GM10266 (cell line): ENCODE data around the gene RFWD3.

Experiments
- DNase-seq: peaks from one replicate; pipeline ENCODE4 v3.0.0; 2012; ENCODE audit errors: extremely low spot score
- CTCF ChIP-seq: IDR thresholded peaks from 2 replicates; pipeline ENCODE4 v1.5.1; 2012; ENCODE audit warnings: mild to moderate bottlenecking, low read depth; ENCODE audit not compliant: control insufficient read depth, insufficient read depth; ENCODE audit errors: missing control alignments

The RFWD3 gene

GRCh38 chr16:74700438-74701225 lies 34.0 kb upstream of the RFWD3 start, which contains the start of gene MLKL:
Gene MLKL (minus strand): TSS chr16:74700862. CDS start chr16:74695757, 5,105 bp downstream.
- DNase-seq: peak; percentile 54
- no peak for TF ChIP-seq CTCF

- DNase-seq: no peak
- TF ChIP-seq CTCF: no peak
Observed at GRCh38 chr16:74700116-74700437, 33.4 kb upstream of the RFWD3 start.

GRCh38 chr16:74699666-74700065 lies 33.0 kb upstream of the RFWD3 start:
- DNase-seq: no peak
- no peak for TF ChIP-seq CTCF

- TF ChIP-seq CTCF: no peak
- DNase-seq: no peak
Observed at GRCh38 chr16:74698222-74698621, 31.5 kb upstream of the RFWD3 start.

- no peak for TF ChIP-seq CTCF
- DNase-seq: peak; percentile 83
Observed at GRCh38 chr16:74695450-74696422, 29.1 kb upstream of the RFWD3 start.

- DNase-seq: no peak
- no peak for TF ChIP-seq CTCF
Observed at GRCh38 chr16:74691093-74691855, 24.6 kb upstream of the RFWD3 start.
